HG03060 (cell line): ENCODE measurements around the gene F2R.
"Not testable (repeated sequence)": the region's sequence is repeated elsewhere in the genome, so short reads cannot be mapped to it uniquely, and the experiment has no call there.

ENCODE experiments used
- ATAC-seq: cut with Tn5 transposase; IDR thresholded peaks from one replicate; pipeline ENCODE4 v1.9.1; 2021; ENCODE audit warnings: low read depth, moderate number of reproducible peaks; ENCODE audit not compliant: unreplicated experiment

Gene F2R

GRCh38 chr5:76715736-76716455 lies at the start of gene F2R:
Gene F2R (plus strand): TSS chr5:76716126. CDS start chr5:76716308, 182 bp downstream.
- ATAC-seq = no peak

GRCh38 chr5:76667495-76667894 lies 48.4 kb upstream of the F2R start:
- ATAC-seq = no peak

GRCh38 chr5:76669245-76669644 lies 46.7 kb upstream of the F2R start:
- no peak for ATAC-seq

- no peak for ATAC-seq
Measured at GRCh38 chr5:76670508-76670907, 45.4 kb upstream of the F2R start.

- ATAC-seq = no peak
Measured at GRCh38 chr5:76672242-76672641, 43.7 kb upstream of the F2R start.

- ATAC-seq = no peak
Measured at GRCh38 chr5:76673125-76673524, 42.8 kb upstream of the F2R start.

GRCh38 chr5:76674330-76675066 lies 41.4 kb upstream of the F2R start:
- ATAC-seq = no peak

GRCh38 chr5:76675364-76675763 lies 40.6 kb upstream of the F2R start:
- ATAC-seq = no peak

GRCh38 chr5:76677849-76678472 lies 38.0 kb upstream of the F2R start:
- ATAC-seq = no peak

- no peak for ATAC-seq
Measured at GRCh38 chr5:76679231-76679630, 36.7 kb upstream of the F2R start.

GRCh38 chr5:76680826-76681225 lies 35.1 kb upstream of the F2R start:
- ATAC-seq = not testable (repeated sequence)

GRCh38 chr5:76681287-76681686 lies 34.6 kb upstream of the F2R start:
- no peak for ATAC-seq

GRCh38 chr5:76682387-76682786 lies 33.5 kb upstream of the F2R start:
- no peak for ATAC-seq

GRCh38 chr5:76683816-76684731 lies 31.9 kb upstream of the F2R start:
- no peak for ATAC-seq

- no peak for ATAC-seq
Measured at GRCh38 chr5:76684756-76685519, 31.0 kb upstream of the F2R start.

GRCh38 chr5:76685704-76686103 lies 30.2 kb upstream of the F2R start:
- no peak for ATAC-seq

GRCh38 chr5:76688212-76688611 lies 27.7 kb upstream of the F2R start:
- ATAC-seq = no peak

- ATAC-seq = no peak
Measured at GRCh38 chr5:76688836-76689235, 27.1 kb upstream of the F2R start.

- ATAC-seq = no peak
Measured at GRCh38 chr5:76689321-76690036, 26.4 kb upstream of the F2R start.
